HG03571 (cell line): Measurements from ENCODE around the gene C5AR2.
"Not testable (repeated sequence)": the region's sequence is repeated elsewhere in the genome, so short reads cannot be mapped to it uniquely, and the experiment has no call there.

Experiments used
- ATAC-seq: cut with Tn5 transposase; IDR thresholded peaks from one replicate; pipeline ENCODE4 v1.9.1; 2021; ENCODE audit not compliant: unreplicated experiment

C5AR2 gene

GRCh38 chr19:47384533-47384932 lies 52.6 kb downstream of the C5AR2 start:
- ATAC-seq = not testable (repeated sequence)

- not testable (repeated sequence) for ATAC-seq
Measured at GRCh38 chr19:47386582-47386981, 54.6 kb downstream of the C5AR2 start.

GRCh38 chr19:47387623-47388022 lies 55.6 kb downstream of the C5AR2 start:
- ATAC-seq = not testable (repeated sequence)

- not testable (repeated sequence) for ATAC-seq
Measured at GRCh38 chr19:47388721-47389120, 56.7 kb downstream of the C5AR2 start.

GRCh38 chr19:47389150-47389556 lies 57.2 kb downstream of the C5AR2 start:
- no peak for ATAC-seq

- no peak for ATAC-seq
Measured at GRCh38 chr19:47390533-47391488, 58.8 kb downstream of the C5AR2 start.

GRCh38 chr19:47391510-47392223 lies 59.7 kb downstream of the C5AR2 start:
- ATAC-seq = no peak
